ENCODE results near the gene KRTAP29-1.
"Not testable (repeated sequence)": the region's sequence is repeated elsewhere in the genome, so short reads cannot be mapped to it uniquely, and the experiment has no call there.

KRTAP29-1 gene

DNA sequence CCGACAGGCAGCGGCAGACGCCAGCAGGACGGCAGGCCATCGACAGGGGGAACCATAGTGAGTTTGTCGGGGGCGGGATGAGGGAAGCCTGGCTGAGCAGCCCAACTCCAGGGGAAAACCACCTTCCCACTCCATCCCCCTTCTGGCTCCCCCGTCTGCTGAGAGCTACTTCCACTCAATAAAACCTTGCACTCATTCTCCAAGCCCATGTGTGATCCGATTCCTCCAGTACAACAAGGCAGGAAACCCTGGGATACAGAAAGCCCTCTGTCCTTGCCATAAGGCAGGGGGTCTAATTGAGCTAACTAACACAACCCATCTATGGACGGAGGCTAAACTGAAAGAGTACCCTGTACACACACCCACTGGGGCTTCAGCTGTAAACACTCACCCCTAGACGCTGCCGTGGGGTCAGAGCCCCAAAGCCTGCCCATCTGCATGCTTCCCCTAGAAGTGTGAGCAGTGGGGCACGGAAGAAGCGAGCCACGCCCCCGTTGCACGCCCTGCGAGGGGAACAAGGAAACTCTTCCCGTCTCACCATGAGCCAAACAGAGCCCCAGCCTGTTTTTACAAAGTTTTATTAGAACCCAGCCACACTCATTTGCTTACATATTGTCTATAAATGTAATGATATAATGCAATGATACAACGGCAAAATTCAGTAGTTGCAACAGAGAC, 4.1 kb downstream of the KRTAP29-1 start:
- DNase-seq (ENCODE audit: low read depth in 2 of 2) = no peak

DNA sequence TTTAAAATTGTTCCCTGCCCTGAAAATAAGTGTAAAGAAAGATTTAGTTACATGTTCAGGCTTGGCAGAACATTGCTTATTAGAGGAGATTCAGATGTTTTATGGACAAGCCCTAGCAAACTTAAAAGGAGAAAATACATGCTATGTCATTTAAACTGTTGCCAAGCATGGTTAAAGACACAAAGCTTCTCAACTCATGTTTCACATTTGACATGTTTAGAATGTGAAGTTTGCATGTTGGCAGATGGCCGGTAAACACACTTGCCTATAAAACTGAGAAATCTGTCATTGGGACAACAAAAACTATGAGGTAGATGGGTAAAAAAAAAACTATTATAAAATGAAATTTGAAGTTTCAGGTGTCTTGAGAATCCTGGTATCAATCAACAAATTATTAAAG, 5.8 kb downstream of the KRTAP29-1 start:
- no peak for DNase-seq (ENCODE audit: low read depth in 2 of 2)

DNA sequence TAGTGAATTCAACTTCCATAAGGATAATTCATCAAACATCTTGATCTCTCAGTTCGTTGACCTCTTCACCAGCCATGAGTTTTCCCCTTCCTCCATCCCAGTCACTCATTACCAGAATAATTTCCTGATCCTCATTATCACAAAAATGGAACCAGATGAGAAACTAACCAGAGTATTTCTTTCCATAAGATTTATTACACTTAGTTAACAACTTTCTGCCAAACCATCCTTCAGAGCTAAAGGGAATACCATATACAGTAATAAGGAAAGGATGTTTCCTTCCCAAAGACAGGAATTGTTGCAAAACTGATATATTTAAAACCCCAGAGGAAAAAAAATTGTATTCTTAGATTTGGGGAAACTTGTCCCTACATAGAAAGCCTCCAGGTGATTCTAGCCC, 8.6 kb downstream of the KRTAP29-1 start:
- no peak for DNase-seq (ENCODE audit: low read depth in 2 of 2)

DNA sequence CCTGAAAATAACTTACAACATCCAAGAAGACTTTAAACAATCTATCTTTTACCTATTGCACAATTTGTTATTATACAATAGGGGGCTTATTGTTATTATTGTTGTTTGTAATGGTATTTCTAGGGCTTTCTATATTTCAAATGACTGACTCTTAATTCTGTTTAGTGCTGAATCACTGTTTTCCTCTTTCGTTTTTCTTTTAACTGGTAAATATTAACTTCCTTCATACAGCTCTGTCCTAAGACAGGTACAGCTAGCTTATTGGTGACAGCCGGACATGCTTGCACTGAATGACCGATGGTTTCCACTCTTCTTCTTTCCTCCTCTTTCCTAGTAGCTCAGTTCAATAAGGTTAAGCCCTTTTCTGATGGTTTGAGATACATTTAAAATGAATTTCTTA, 15.6 kb downstream of the KRTAP29-1 start:
- DNase-seq (ENCODE audit: low read depth in 2 of 2) = no peak

DNA sequence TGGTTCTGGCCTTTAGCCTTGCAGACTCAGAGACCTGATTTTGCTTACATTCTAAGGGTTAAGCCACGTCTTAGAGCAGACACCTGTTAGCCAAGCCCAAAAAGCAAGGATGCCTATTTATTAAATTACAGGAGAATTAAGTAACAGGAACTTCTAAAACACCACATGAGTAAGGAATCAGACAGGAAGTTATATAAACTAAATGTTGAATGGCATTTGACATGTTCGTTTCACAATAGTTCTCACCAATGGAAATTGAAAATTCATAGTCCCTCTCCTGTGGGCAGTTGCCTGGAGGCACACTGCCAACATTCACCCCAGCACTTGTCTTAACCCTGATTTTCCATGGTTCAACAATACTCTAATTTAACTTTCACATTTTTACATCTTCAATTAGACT, 18.1 kb downstream of the KRTAP29-1 start:
- no peak for DNase-seq (ENCODE audit: low read depth in 2 of 2)

DNA sequence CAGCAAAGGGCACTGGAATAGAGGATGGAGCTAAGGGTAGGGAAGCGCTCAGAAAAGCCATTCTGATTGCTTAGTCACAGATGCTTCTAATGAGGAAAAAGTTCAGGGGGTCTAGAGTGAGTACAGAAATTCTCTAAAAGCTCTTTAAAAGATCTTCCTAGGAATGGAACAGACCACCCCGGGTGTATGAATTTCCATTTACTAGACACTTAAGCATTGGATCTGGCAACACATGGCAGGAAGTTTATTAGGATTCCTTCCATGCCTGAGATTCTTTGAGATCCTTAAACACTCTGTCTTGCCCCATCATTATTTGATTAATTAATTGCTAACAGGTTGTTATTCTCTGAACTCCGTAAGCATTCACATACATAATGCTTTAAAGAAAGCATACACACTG, 18.6 kb downstream of the KRTAP29-1 start:
- DNase-seq (ENCODE audit: low read depth in 2 of 2) = no peak

DNA sequence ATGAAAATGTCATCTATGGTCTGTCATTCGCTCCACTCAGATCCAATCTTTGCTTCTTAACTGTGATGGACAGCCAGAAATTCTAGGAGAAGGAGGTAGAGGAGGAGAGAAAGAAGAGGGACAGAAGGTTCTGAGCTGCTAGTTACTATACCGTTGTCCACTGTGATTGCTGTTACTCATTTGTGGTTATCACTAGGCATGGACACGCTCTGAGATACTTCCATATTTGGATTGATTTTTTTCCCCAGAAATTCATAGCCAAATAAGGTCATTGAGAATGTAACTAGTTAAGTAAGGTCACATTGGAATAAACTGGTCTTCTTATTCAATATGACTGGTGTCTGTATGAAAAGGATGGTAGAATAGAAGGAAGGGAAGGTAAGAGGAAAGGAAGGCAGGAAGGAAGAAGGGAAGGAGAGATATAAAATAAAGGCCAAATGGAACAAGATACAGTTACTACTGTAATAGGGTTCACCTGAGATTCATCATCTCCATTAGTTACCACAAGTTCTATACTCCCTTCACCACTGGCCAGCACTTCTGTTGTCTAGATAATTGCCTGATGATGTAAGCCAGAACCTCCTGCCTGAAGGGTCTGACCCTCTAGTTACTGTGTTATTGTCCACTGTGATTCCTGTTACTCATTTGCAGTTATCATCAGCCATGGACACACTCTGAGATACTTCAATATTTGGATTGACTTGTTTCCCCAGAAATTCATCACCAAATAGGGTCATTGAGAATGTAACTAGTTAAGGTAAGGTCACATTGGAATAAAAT, 24.3 kb downstream of the KRTAP29-1 start:
- DNase-seq (ENCODE audit: low read depth in 2 of 2) = no peak

DNA sequence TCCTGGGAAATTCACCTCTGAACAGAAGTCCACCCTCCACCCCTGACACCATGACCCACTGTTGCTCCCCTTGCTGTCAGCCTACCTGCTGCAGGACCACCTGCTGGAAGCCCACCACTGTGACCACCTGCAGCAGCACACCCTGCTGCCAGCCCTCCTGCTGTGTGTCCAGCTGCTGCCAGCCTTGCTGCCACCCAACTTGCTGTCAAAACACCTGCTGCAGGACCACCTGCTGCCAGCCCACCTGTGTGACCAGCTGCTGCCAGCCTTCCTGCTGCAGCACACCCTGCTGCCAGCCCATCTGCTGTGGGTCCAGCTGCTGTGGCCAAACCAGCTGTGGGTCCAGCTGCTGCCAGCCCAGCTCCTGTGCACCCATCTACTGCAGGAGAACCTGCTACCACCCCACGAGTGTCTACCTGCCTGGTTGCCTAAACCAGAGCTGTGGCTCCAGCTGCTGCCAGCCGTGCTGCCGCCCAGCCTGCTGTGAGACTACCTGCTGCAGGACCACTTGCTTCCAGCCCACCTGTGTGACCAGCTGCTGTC, 26.9 kb downstream of the KRTAP29-1 start, which contains the start of gene KRTAP9-7:
TSS of gene KRTAP9-7 (plus strand) at position 51 of the 543 bp plus-strand sequence. CDS start at position 51, 0 bp downstream.
- not testable (repeated sequence) for DNase-seq (ENCODE audit: low read depth in 2 of 2)

DNA sequence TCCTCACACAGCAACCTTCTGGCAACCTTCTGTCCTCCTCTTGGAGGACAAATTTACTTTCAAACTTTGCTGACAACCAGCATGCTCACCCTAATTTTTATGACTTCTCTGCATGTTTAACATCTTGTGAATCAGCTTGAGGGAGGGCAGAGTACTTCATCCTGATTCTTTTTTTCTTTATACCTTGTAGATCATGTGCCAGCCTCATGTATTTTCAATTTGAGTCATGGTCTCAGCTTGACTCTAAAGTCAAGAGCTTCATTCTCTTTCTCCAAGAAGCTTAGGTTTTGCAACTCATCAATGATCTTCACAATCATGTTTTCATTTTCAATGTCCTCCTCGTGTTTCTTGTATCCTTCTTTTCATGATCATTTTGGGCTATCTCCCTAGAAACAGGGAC, 30.8 kb downstream of the KRTAP29-1 start:
- DNase-seq (ENCODE audit: low read depth in 2 of 2) = no peak

DNA sequence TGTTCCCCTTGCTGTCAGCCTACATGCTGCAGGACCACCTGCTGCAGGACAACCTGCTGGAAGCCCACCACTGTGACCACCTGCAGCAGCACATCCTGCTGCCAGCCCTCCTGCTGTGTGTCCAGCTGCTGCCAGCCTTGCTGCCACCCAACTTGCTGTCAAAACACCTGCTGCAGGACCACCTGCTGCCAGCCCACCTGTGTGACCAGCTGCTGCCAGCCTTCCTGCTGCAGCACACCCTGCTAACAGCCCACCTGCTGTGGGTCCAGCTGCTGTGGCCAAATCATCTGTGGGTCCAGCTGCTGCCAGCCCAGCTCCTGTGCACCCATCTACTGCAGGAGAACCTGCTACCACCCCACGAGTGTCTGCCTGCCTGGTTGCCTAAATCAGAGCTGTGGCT, 31.3 kb downstream of the KRTAP29-1 start:
- not testable (repeated sequence) for DNase-seq (ENCODE audit: low read depth in 2 of 2)

DNA sequence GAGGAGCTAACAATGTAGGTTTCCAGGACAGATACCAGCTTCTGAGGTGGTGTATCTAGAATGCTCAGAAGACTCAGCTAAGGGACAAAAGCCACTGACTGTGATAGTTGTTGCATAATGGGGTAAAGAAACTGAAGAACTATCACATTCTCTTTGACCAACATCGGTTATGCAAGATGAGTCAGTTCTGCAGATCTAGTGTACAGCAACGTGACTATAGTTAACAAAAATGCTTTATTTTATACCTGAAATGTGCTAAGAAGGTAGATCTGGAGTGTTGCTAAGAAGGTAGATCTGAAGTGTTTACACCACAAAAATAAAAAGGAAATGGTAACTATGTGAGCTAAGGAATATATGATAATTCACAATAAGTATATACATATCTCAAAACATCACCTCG, 34.9 kb downstream of the KRTAP29-1 start:
- DNase-seq (ENCODE audit: low read depth in 2 of 2) = no peak

DNA sequence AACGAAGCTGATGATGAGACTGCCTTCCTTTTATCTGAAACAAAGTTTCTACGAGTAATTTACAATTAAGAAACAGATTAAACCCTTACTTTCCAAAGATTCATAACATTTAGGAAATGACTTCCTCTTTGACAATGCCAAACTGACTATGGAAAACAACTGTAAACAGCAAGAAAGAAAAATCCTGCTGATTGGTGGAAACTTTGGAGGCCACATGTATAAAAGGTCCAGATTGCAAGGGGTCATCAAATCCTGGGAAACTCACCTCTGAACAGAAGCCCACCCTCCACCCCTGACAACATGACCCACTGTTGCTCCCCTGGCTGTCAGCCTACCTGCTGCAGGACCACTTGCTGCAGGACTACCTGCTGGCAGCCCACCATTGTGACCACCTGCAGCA, 37.6 kb downstream of the KRTAP29-1 start, which contains the start of gene KRTAP9-6:
TSS of gene KRTAP9-6 (plus strand) at position 301 of the 400 bp plus-strand sequence. CDS start at position 301, 0 bp downstream.
- DNase-seq (ENCODE audit: low read depth in 2 of 2) = no peak

DNA sequence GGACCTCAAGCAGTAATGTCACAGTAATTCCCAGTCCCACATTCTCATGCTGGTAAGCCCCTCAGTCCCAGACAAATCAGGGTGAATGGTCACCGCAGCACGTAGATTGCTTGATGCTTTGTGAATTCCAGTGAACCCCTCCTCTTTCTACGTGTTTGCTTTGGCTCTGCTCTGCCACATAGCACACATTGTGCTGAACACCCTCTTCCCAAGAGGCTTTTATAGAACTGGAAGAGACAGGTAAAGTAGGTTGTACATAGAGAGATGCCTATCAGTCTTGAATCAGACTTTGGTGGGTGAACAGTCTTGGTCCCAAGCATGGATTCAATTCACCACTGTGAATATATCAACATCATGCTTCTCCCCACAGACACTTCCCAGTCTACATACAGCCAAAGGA, 38.1 kb downstream of the KRTAP29-1 start:
- DNase-seq (ENCODE audit: low read depth in 2 of 2) = no peak

DNA sequence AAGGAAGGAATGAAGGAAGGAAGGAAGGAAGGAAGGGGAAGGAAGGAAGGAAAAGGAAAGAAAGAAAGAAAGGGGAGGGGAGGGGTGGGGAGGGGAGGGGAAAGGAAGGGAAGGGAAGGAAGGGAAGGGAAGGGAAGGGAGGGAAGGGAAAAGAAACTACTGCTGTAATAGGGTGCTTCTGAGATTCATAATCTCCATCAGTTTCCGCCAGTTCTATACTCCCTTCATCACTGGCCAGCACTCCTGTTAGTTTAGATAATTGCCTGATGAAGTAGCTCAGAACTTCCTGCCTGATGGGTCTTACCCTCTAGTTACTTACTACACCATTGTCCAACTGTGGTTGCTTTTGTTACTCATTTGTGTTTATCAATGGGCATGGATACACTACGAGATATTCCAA, 39.4 kb downstream of the KRTAP29-1 start:
- no peak for DNase-seq (ENCODE audit: low read depth in 2 of 2)

DNA sequence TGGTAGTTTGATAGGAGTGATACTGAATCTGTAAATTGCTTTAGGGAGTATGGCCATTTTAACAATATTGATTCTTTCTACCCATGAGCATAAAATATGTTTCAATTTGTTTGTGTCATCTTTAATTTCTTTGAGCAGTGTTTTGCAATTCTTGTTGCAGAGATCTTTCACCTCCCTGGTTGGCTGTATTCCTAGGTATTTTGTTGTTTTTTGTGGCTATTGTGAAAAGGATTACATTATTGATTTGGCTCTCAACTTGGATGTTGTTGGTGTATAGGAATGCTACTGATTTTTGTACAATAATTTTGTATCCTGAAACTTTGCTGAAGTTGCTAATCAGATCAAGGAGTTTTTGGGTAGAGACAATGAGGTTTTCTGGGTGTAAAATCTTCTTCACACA, 44.2 kb downstream of the KRTAP29-1 start:
- no peak for DNase-seq (ENCODE audit: low read depth in 2 of 2)

DNA sequence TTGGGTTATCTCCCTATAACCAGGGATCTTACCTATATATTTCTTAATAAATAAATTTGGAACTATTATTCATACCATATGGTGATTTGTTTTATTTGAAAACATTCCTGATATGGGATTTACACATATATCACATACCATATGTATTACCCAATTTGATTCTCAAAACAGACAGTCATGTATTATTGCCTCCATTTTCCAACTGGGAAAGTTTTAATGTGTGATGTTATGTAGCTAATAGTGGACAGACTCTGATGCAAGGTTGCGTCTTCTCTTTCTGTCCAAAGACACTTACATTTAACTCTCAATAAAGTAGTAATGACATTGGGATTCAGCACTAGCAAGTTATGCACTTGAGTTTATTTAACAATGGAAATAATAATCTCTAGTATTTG, 46.4 kb downstream of the KRTAP29-1 start:
- DNase-seq (ENCODE audit: low read depth in 2 of 2) = no peak

DNA sequence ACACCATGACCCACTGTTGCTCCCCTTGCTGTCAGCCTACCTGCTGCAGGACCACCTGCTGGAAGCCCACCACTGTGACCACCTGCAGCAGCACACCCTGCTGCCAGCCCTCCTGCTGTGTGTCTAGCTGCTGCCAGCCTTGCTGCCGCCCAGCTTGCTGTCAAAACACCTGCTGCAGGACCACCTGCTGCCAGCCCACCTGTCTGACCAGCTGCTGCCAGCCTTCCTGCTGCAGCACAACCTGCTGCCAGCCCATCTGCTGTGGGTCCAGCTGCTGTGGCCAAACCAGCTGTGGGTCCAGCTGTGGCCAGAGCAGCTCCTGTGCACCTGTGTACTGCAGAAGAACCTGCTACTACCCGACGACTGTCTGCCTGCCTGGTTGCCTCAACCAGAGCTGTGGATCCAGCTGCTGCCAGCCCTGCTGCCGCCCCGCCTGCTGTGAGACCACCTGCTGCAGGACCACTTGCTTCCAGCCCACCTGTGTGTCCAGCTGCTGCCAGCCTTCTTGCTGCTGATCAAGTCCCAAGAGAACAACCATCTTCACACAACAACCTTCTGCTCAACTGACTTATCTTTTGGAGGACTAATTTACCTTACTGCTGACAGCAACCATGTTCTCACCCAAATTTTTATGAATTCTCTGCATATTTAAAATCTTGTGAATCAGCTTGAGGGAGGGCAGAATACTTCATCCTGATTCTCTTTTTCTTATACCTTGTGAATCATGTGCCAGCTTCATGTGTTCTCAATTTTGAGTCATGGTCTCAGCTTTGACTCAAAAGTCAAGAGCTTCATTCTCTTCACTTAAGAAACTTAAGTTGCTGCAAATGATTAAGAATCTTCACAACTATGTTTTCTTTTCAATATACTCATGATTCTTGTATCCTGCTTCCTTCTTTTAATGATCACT, 47.0 kb downstream of the KRTAP29-1 start, which contains the start of gene KRTAP9-9:
TSS of gene KRTAP9-9 (plus strand) at position 4 of the 910 bp plus-strand sequence.
- not testable (repeated sequence) for DNase-seq (ENCODE audit: low read depth in 2 of 2)

DNA sequence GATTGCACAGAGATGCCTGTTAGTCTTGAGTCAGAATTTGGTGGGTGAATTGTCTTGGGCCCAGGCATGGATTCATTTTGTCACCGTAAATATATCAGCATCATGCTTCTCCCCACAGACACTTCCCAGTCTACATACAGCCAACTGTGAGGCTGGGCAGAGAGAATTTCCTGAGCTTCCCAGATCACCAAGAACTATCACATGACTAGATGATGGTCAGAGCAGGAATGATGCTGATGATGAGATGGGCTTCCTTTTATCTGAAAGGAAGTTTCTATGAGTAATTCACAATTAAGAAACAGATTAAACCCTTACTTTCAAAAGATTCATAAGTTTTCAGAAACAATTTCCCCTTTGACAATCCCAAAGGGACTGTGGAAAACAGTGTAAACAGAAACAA, 47.8 kb downstream of the KRTAP29-1 start:
- DNase-seq (ENCODE audit: low read depth in 2 of 2) = no peak

Measured in activated CD8-positive, alpha-beta memory T cell treated with anti-CD3 and anti-CD28 coated beads for 4 hours (primary cell).